Measurements from ENCODE around the gene TEX101.

The TEX101 gene

DNA sequence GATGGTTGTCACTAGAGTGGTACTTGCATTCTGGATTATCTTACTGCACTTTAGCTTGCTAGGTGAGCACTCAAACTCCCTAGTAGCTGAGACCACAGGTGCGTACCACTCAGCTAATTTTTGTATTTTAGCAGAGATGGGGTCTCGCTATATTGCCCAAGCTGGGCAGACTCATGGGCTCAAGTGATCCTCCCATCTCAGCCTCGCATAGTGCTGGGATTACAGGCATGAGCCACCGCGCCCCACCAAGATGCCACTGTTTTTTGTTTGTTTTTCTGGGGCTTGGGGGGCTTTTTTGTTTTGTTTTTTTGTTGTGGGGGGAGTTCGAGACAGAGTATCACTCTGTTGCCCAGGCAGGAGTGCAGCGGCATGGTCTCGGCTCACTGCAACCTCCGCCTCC lies 33.0 kb downstream of the TEX101 start:
- H3K27ac ChIP-seq (ENCODE audit: low read depth, low read length): no peak overlapping the region
- H3K4me1 ChIP-seq (ENCODE audit: control insufficient read depth, insufficient read depth, low read length, unreplicated experiment): peaks cover 4% of the 10 kb centered on the region
- no peaks in the 10 kb centered on the region for H3K79me2 ChIP-seq (ENCODE audit: control insufficient read depth, insufficient read depth, low read length, unreplicated experiment)
- no peaks in the 10 kb centered on the region for H3K27me3 ChIP-seq (ENCODE audit: insufficient read depth, low read length)
- no peak overlapping the region for H3K4me3 ChIP-seq (ENCODE audit: low read depth, low read length)
- no peak overlapping the region for H2AFZ ChIP-seq (ENCODE audit: low read length, unreplicated experiment)
- no peaks in the 10 kb centered on the region for H3K36me3 ChIP-seq (ENCODE audit: insufficient read depth, low read length)

DNA sequence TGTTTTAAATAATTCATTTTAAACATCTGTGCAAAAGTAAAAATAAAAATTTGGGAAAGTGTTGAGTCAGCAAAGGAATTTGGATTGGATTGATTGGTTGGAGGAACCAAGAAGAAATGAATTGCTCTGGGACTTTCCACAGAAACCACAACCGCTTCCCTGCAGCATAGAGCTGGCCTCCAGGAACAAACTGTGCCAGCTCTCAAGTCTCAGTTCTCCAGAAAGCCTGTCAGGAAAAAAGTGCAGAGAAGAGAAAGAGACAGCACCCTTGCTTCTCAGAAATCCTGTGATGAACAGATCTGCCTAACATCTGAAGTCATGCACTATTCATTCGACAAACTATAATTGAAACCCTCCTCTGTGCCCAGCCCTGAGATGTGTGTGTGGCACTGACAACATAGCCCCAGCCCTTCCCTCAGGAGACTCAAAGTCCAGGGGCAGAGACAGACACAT lies 35.9 kb downstream of the TEX101 start:
- H3K4me1 ChIP-seq (ENCODE audit: control insufficient read depth, insufficient read depth, low read length, unreplicated experiment): peaks cover 4% of the 10 kb centered on the region
- no peaks in the 10 kb centered on the region for H3K36me3 ChIP-seq (ENCODE audit: insufficient read depth, low read length)
- H3K4me3 ChIP-seq (ENCODE audit: low read depth, low read length): no peak overlapping the region
- H2AFZ ChIP-seq (ENCODE audit: low read length, unreplicated experiment): no peak overlapping the region
- no peaks in the 10 kb centered on the region for H3K79me2 ChIP-seq (ENCODE audit: control insufficient read depth, insufficient read depth, low read length, unreplicated experiment)
- H3K27ac ChIP-seq (ENCODE audit: low read depth, low read length): peak overlapping the region; percentile 27
- H3K27me3 ChIP-seq (ENCODE audit: insufficient read depth, low read length): no peaks in the 10 kb centered on the region

DNA sequence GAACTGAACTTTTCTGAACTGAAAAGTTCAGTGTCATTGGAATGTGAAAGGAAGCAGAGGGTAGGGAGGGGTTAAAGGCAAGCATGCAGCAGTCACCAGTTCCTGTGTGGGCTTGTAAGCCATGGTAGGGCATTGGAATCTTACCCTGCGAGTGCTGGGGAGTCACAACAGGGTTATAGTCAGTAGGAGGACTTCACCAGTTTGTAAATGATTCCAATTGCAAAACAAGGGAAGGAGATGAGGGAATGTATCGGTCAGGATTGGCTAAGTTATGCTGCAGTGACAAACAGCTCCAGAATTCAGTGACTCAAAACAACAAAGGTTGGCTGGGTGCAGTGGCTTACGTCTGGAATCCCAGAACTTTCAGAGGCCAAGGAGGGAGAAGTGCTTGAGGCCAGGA lies 37.9 kb downstream of the TEX101 start:
- Histone ChIP-seq H3K4me3 (ENCODE audit: low read depth, low read length) (no peak overlapping the region), H3K79me2 (ENCODE audit: control insufficient read depth, insufficient read depth, low read length, unreplicated experiment) (no peaks in the 10 kb centered on the region), H3K27ac (ENCODE audit: low read depth, low read length) (no peak overlapping the region), H3K36me3 (ENCODE audit: insufficient read depth, low read length) (no peaks in the 10 kb centered on the region), H3K27me3 (ENCODE audit: insufficient read depth, low read length) (no peaks in the 10 kb centered on the region), H2AFZ (ENCODE audit: low read length, unreplicated experiment) (no peak overlapping the region), H3K4me1 (ENCODE audit: control insufficient read depth, insufficient read depth, low read length, unreplicated experiment) (peaks cover 4% of the 10 kb centered on the region)

DNA sequence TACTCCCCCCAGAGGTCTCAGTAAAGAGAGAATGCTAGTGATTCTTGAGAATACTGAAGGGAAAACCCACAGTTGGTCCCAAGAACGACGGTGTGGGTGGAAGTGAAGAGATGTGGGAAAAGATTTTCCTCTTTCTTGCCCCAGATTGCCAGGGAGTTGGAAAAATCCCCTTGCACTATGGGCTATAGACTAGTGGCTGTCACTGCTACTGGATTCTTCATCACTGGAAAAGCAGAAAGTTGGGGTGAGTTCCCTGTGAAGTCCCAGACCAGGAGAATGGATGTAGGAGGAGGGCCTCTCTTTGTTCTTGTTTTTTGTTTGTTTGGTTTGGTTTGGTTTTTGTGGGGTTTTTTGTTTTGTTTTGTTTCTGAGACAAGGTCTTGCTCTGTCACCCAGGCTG lies 39.3 kb downstream of the TEX101 start:
- Histone ChIP-seq H3K4me1 (ENCODE audit: control insufficient read depth, insufficient read depth, low read length, unreplicated experiment) (peaks cover 4% of the 10 kb centered on the region), H3K36me3 (ENCODE audit: insufficient read depth, low read length) (no peaks in the 10 kb centered on the region), H3K27ac (ENCODE audit: low read depth, low read length) (no peak overlapping the region), H3K79me2 (ENCODE audit: control insufficient read depth, insufficient read depth, low read length, unreplicated experiment) (no peaks in the 10 kb centered on the region), H3K27me3 (ENCODE audit: insufficient read depth, low read length) (no peaks in the 10 kb centered on the region), H3K4me3 (ENCODE audit: low read depth, low read length) (no peak overlapping the region), H2AFZ (ENCODE audit: low read length, unreplicated experiment) (no peak overlapping the region)

DNA sequence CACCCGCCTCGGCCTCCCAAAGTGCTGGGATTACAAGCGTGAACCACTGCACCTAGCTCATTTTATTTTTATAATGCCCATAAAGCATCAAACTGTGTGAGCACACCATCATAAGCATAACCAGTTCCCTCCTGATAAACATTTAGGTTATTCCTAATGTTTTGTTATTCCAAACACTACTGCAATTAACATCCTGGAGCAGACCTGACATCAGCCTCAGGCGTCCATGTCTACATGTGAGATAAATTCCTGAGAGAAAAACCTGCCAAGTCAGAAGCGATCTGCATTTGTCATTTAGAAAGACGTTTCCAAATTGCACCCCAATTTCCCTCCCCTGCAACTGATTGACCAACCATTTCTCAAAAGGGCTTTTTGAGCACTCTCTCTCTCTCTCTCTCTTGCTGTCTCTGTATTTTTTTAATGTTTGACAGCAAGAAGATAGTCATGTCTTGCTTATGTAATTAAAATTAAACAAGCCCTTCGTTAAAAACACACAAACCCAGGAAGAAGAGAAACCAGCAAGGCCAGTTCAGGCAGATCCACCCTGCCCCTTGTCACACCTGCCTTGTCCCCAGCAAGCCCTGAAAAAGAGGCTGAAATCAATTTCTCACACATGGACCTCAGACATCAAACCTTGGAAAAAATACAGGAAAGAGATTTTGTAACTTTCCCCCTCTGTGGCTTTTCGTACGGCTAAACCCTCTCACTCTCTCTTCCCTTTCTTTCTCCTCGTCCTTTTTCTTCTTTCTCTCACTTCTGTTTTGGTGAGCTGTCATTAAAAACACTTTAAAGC lies 40.8 kb downstream of the TEX101 start:
- Histone ChIP-seq H2AFZ (ENCODE audit: low read length, unreplicated experiment) (no peak overlapping the region), H3K79me2 (ENCODE audit: control insufficient read depth, insufficient read depth, low read length, unreplicated experiment) (no peaks in the 10 kb centered on the region), H3K27ac (ENCODE audit: low read depth, low read length) (no peak overlapping the region), H3K4me1 (ENCODE audit: control insufficient read depth, insufficient read depth, low read length, unreplicated experiment) (peaks cover 4% of the 10 kb centered on the region), H3K27me3 (ENCODE audit: insufficient read depth, low read length) (no peaks in the 10 kb centered on the region), H3K4me3 (ENCODE audit: low read depth, low read length) (no peak overlapping the region), H3K36me3 (ENCODE audit: insufficient read depth, low read length) (no peaks in the 10 kb centered on the region)

DNA sequence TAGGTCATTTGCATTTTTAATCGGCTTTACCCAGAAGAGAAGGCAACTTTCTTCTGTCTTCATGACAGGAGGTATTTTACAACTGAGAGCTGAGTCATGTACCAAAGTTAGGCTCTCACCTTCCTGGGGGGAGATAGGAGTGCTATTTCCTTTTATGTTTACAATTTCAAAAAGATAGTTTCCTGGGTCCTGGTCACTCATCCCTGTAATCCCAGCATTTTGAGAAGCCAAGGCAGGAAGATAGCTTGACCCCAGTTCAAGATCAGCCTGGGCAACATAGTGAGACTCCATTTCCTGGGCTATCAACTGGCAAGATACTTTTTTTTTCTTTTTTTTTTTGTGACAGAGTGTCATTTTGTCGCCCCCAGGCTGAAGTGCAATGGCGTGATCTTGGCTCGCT lies 43.1 kb downstream of the TEX101 start:
- Histone ChIP-seq H3K79me2 (ENCODE audit: control insufficient read depth, insufficient read depth, low read length, unreplicated experiment) (no peaks in the 10 kb centered on the region), H3K4me3 (ENCODE audit: low read depth, low read length) (no peak overlapping the region), H3K27ac (ENCODE audit: low read depth, low read length) (no peak overlapping the region), H3K36me3 (ENCODE audit: insufficient read depth, low read length) (no peaks in the 10 kb centered on the region), H2AFZ (ENCODE audit: low read length, unreplicated experiment) (no peak overlapping the region), H3K4me1 (ENCODE audit: control insufficient read depth, insufficient read depth, low read length, unreplicated experiment) (no peaks in the 10 kb centered on the region), H3K27me3 (ENCODE audit: insufficient read depth, low read length) (no peaks in the 10 kb centered on the region)

DNA sequence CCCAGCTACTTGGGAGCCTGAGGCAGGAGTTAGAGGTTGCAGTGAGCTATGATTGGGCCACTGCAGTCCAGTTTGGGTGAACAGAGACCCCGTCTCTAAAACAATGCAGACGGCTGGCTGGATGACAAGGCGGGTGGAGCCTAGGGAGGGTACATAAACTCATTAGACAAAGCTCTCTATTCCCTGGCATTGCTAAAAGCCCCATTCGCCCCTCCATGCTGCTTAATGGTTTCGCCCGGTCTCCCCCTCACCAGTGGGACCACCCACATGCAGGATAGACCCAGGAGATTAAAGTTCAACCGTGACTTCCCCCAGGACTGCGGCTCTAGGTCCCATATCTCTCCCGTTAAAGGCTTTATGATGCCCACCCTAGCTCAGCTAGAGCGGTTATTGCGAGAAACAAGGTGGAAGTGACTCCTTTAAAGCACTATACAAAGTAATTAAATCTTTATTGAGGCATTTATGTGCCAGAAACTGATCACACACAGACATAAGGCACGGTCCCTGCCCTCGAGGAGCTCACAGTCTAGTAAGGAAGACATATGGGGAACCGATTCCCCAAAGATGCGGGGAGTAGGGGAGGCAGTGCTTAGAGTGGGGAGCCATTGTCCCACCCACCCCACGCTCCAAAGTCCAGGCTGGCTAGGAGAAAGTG lies 45.8 kb downstream of the TEX101 start:
- Histone ChIP-seq H2AFZ (ENCODE audit: low read length, unreplicated experiment) (no peak overlapping the region), H3K79me2 (ENCODE audit: control insufficient read depth, insufficient read depth, low read length, unreplicated experiment) (no peaks in the 10 kb centered on the region), H3K27me3 (ENCODE audit: insufficient read depth, low read length) (no peaks in the 10 kb centered on the region), H3K36me3 (ENCODE audit: insufficient read depth, low read length) (no peaks in the 10 kb centered on the region), H3K27ac (ENCODE audit: low read depth, low read length) (no peak overlapping the region), H3K4me1 (ENCODE audit: control insufficient read depth, insufficient read depth, low read length, unreplicated experiment) (no peaks in the 10 kb centered on the region), H3K4me3 (ENCODE audit: low read depth, low read length) (no peak overlapping the region)

DNA sequence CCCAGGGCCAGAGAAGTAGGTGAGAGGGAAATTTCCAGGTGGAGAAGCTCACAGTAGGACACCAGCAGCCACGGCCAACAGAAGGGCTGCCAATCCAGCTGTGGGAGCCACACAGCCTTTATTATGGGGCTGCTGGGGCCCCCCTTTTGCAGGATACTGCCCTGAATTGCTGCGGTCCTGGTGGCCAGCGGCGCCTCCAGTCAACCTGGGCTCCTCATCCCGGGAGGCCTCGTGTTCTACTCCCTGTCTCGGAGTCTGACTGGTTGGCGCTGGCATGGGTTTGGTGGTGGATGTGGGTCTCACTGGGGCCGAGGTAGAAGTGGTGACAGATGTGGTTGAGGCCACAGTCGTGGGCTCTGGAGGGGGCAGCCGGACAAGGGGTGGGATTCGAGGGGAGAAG lies 46.6 kb downstream of the TEX101 start:
- Histone ChIP-seq H3K36me3 (ENCODE audit: insufficient read depth, low read length) (no peaks in the 10 kb centered on the region), H3K4me3 (ENCODE audit: low read depth, low read length) (no peak overlapping the region), H2AFZ (ENCODE audit: low read length, unreplicated experiment) (no peak overlapping the region), H3K79me2 (ENCODE audit: control insufficient read depth, insufficient read depth, low read length, unreplicated experiment) (no peaks in the 10 kb centered on the region), H3K4me1 (ENCODE audit: control insufficient read depth, insufficient read depth, low read length, unreplicated experiment) (no peaks in the 10 kb centered on the region), H3K27me3 (ENCODE audit: insufficient read depth, low read length) (no peaks in the 10 kb centered on the region), H3K27ac (ENCODE audit: low read depth, low read length) (no peak overlapping the region)

DNA sequence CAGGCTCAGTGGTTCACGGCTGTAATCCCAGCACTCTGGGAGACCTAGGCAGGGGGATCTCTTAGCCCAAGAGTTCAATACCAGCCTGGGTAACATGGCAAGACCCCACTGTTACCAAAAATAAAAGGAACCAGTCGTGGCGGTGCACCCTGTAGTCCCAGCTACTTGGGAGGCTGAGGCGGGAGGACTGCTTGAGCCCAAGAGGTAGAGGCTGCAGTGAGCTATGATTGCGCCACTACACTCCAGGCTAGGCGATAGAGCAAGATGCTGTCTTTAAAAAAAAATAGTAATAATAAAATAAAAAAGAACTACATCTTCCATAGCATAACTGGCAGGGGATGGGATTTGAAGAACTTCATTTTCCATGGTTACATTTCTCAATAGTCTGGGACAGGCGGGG lies 47.7 kb downstream of the TEX101 start:
- Histone ChIP-seq H3K79me2 (ENCODE audit: control insufficient read depth, insufficient read depth, low read length, unreplicated experiment) (no peaks in the 10 kb centered on the region), H3K27ac (ENCODE audit: low read depth, low read length) (no peak overlapping the region), H3K4me1 (ENCODE audit: control insufficient read depth, insufficient read depth, low read length, unreplicated experiment) (peaks cover 3% of the 10 kb centered on the region), H3K27me3 (ENCODE audit: insufficient read depth, low read length) (no peaks in the 10 kb centered on the region), H3K36me3 (ENCODE audit: insufficient read depth, low read length) (no peaks in the 10 kb centered on the region), H2AFZ (ENCODE audit: low read length, unreplicated experiment) (no peak overlapping the region), H3K4me3 (ENCODE audit: low read depth, low read length) (no peak overlapping the region)

DNA sequence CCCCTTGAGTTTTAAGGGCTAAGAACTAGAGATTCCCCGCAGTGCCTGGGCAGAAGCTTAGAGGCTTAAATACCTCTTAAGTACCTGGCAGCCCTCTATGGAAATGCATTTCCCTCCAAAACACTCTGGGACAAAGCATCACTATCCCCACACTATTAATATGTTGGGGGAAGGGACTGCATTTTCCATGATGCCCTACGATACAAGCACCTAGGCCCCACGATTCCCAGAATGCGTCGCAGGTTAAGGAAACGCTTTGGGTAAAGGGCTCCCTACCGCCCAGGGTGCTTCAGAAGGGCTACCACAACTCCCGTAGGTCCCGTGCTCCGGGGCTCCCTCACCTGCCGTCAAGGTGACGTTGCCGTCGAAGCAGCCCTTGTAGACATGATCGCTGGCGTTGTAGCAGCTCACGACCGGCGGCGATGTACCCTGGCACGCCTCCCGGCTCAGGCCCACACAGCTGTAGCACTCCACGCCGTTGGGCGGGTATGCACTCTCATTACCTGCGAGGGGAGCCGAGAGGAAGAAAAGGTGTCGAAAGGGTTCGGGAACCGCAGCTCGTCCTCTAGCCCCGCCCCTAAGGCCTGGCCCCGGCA lies 48.2 kb downstream of the TEX101 start:
- no peak overlapping the region for H3K27ac ChIP-seq (ENCODE audit: low read depth, low read length)
- H3K4me3 ChIP-seq (ENCODE audit: low read depth, low read length): peak overlapping the region; percentile 79
- H3K27me3 ChIP-seq (ENCODE audit: insufficient read depth, low read length): no peaks in the 10 kb centered on the region
- H3K4me1 ChIP-seq (ENCODE audit: control insufficient read depth, insufficient read depth, low read length, unreplicated experiment): peaks cover 6% of the 10 kb centered on the region
- peak overlapping the region; percentile 73 for H2AFZ ChIP-seq (ENCODE audit: low read length, unreplicated experiment)
- H3K79me2 ChIP-seq (ENCODE audit: control insufficient read depth, insufficient read depth, low read length, unreplicated experiment): no peaks in the 10 kb centered on the region
- H3K36me3 ChIP-seq (ENCODE audit: insufficient read depth, low read length): no peaks in the 10 kb centered on the region

All from ACC112 (cell line).